HEK293T (cell line): ENCODE measurements around the gene APBA2.

ENCODE experiments used
- BHLHE40 ChIP-seq: fragments of 450-650 bp; IDR thresholded peaks from 2 replicates; pipeline ENCODE4 v1.6.1; 2016; ENCODE audit warnings: mild to moderate bottlenecking, moderate library complexity, borderline replicate concordance
- FOXM1 ChIP-seq: fragments of 450-650 bp; IDR thresholded peaks from 2 replicates; pipeline ENCODE4 v1.6.1; 2017; ENCODE audit warnings: mild to moderate bottlenecking, borderline replicate concordance
- HDGF ChIP-seq: fragments of 450-650 bp; IDR thresholded peaks from 2 replicates; pipeline ENCODE4 v1.6.1; 2017; ENCODE audit warnings: antibody characterized with exemption, borderline replicate concordance
- SP1 ChIP-seq: fragments of 450-650 bp; IDR thresholded peaks from 2 replicates; pipeline ENCODE4 v1.6.1; 2017
- TARDBP ChIP-seq: fragments of 450-650 bp; IDR thresholded peaks from 2 replicates; pipeline ENCODE4 v1.6.1; 2016

- no peak for TF ChIP-seq HDGF
- no peak for TF ChIP-seq FOXM1
- no peak for TF ChIP-seq TARDBP
- no peak for TF ChIP-seq BHLHE40
- no peak for TF ChIP-seq SP1
Measured at GRCh38 chr15:28884151-28884940, 1.4 kb upstream of the APBA2 start.
